HepG2 (cell line): ENCODE results near the gene ID3. TPM values are rescaled to one million over a fixed set of nuclear protein-coding genes. Genes with fewer than 3 reads are reported as not detected.
A peak's percentile ranks its signal among the peaks of the same experiment; 100 is the strongest.
"Not testable (repeated sequence)": the region's sequence is repeated elsewhere in the genome, so short reads cannot be mapped to it uniquely, and the experiment has no call there.

Source experiments
- ATAC-seq: fragments of 200-7000 bp; cut with Tn5 transposase; 3 replicates; pipeline ENCODE4 v1.9.1; 2020; ENCODE audit warnings: mild to moderate bottlenecking, moderate library complexity
- BruUV-seq: library from RNA; stranded (reverse); fragments of 400-500 nt; replicated peaks from 2 replicates; lab custom pipeline; 2021; lab: Mats Ljungman, UMichigan
- CTCF ChIA-PET: fragments of 300-600 bp; formaldehyde crosslinking; extraction: SDS; loops from one replicate; lab custom pipeline; 2021; ENCODE audit warnings: low total read pairs, inconsistent platforms, low intra/inter-chr PET ratio; lab: Yijun Ruan, JAX
- POLR2A ChIA-PET: fragments of 350-600 bp; sonication (Branson Sonifier 250); formaldehyde crosslinking; loops from one replicate; lab custom pipeline; 2020; ENCODE audit warnings: antibody characterized with exemption, inconsistent platforms; lab: Yijun Ruan, JAX
- DNase-seq: peaks from one replicate; pipeline ENCODE4 v3.0.0-alpha.2; 2015; ENCODE audit warnings: low spot score
- FAIRE-seq: peaks from 3 replicates; lab custom pipeline; 2011; peaks lifted over from hg19 to GRCh38; lab: Jason Lieb, UNC
- H2AFZ ChIP-seq: one replicate; pipeline ENCODE4 v1.6.1; 2011; ENCODE audit warnings: low read length, inconsistent platforms
- H3K27ac ChIP-seq: fragments of 300-600 bp; 3 replicates; pipeline ENCODE4 v1.8.0; 2011; ENCODE audit warnings: mixed run types, mild to moderate bottlenecking, mixed read lengths, low read length, inconsistent platforms; ENCODE audit not compliant: insufficient read depth; ENCODE audit errors: extremely low read length
- H3K27me3 ChIP-seq, 2 experiments: fragments of 200-600 bp in 1 of 2; 2 replicates in 1 of 2; 3 replicates in 1 of 2; pipeline versions ENCODE4 v1.6.0 to v1.8.0; 2011; ENCODE audit warnings: low read length in 2 of 2, mild to moderate bottlenecking in 2 of 2, moderate library complexity in 2 of 2, inconsistent platforms in 1 of 2; ENCODE audit not compliant: insufficient read depth in 2 of 2, control insufficient read depth in 1 of 2
- H3K36me3 ChIP-seq, 2 experiments: fragments of 200-600 bp in 1 of 2; replicated peaks in 1 of 2; 2 replicates in 1 of 2; 3 replicates in 1 of 2; pipeline versions ENCODE4 v1.5.1 to v1.8.0; 2011; ENCODE audit warnings: low read length in 2 of 2, inconsistent platforms in 1 of 2; ENCODE audit not compliant: insufficient read depth in 2 of 2, control insufficient read depth in 1 of 2
- H3K4me1 ChIP-seq: 2 replicates; pipeline ENCODE4 v1.5.1; 2012; ENCODE audit warnings: low read length, inconsistent platforms; ENCODE audit not compliant: insufficient read depth
- H3K4me2 ChIP-seq: 2 replicates; pipeline ENCODE4 v1.6.0; 2011; ENCODE audit warnings: low read depth, low read length, inconsistent platforms
- H3K4me3 ChIP-seq, 3 experiments: fragments of 200-600 bp in 1 of 3; sonication (generic), shearing (Covaris generic) in 1 of 3; replicated peaks in 1 of 3; 2 replicates each; pipeline ENCODE4 v1.5.1; 2011 to 2016; ENCODE audit warnings: low read length in 3 of 3, inconsistent platforms in 2 of 3, low read depth in 2 of 3, mild to moderate bottlenecking in 2 of 3, control low read depth in 1 of 3, mixed read lengths in 1 of 3; ENCODE audit not compliant: insufficient read depth in 1 of 3
- H3K79me2 ChIP-seq: one replicate; pipeline ENCODE4 v1.6.1; 2011; ENCODE audit warnings: low read length, inconsistent platforms; ENCODE audit not compliant: insufficient read depth
- H3K9ac ChIP-seq: 2 replicates; pipeline ENCODE4 v1.6.0; 2011; ENCODE audit warnings: mild to moderate bottlenecking, low read depth, low read length, inconsistent platforms; ENCODE audit not compliant: insufficient read depth
- H3K9me3 ChIP-seq: 2 replicates; pipeline ENCODE4 v1.5.1; 2012; ENCODE audit warnings: mild to moderate bottlenecking, low read length
- H4K20me1 ChIP-seq: 2 replicates; pipeline ENCODE4 v1.6.0; 2011; ENCODE audit warnings: inconsistent platforms, mild to moderate bottlenecking, low read length, moderate library complexity; ENCODE audit not compliant: insufficient read depth
- CCDC6 ChIP-seq: sonication (generic); formaldehyde crosslinking; IDR thresholded peaks from 2 replicates; pipeline ENCODE4 v1.8.1; 2022; ENCODE audit warnings: mild to moderate bottlenecking, missing genetic modification reagents, moderate library complexity
- CEBPB ChIP-seq: IDR thresholded peaks from 2 replicates; pipeline ENCODE4 v1.6.1; 2011; ENCODE audit warnings: low read depth, low read length, improper control_type of control experiment, borderline replicate concordance
- GABPB1 ChIP-seq: IDR thresholded peaks from 2 replicates; pipeline ENCODE4 v1.6.1; 2016; ENCODE audit warnings: mild to moderate bottlenecking, missing genetic modification reagents, moderate library complexity, missing compliant biosample characterization
- NFRKB ChIP-seq: fragments of 450-650 bp; IDR thresholded peaks from 2 replicates; pipeline ENCODE4 v1.6.1; 2017
- NR2F2 ChIP-seq: IDR thresholded peaks from 2 replicates; pipeline ENCODE4 v1.6.1; 2012; ENCODE audit warnings: low read depth, inconsistent platforms, borderline replicate concordance
- PITX1 ChIP-seq: sonication (generic); formaldehyde crosslinking; IDR thresholded peaks from 2 replicates; pipeline ENCODE4 v1.5.1; 2020; ENCODE audit warnings: mild to moderate bottlenecking, missing genetic modification reagents
- RBAK ChIP-seq: sonication (generic); formaldehyde crosslinking; IDR thresholded peaks from 2 replicates; pipeline ENCODE4 v1.5.1; 2020; ENCODE audit warnings: mild to moderate bottlenecking, missing genetic modification reagents
- REPIN1 ChIP-seq: sonication (generic); formaldehyde crosslinking; IDR thresholded peaks from 2 replicates; pipeline ENCODE4 v1.8.0; 2022; ENCODE audit warnings: missing genetic modification reagents, low read depth, mild to moderate bottlenecking, borderline replicate concordance
- TEAD2 ChIP-seq: sonication (generic); formaldehyde crosslinking; IDR thresholded peaks from 2 replicates; pipeline ENCODE4 v1.9.0; 2021; ENCODE audit warnings: missing genetic modification reagents
- ZEB1 ChIP-seq: IDR thresholded peaks from 2 replicates; pipeline ENCODE4 v1.6.1; 2012; ENCODE audit warnings: mild to moderate bottlenecking, low read depth, inconsistent platforms; ENCODE audit not compliant: insufficient replicate concordance
- ZMYM3 ChIP-seq: sonication (generic); formaldehyde crosslinking; IDR thresholded peaks from 2 replicates; pipeline ENCODE4 v1.5.1; 2020; ENCODE audit warnings: mild to moderate bottlenecking, missing genetic modification reagents
- ZNF530 ChIP-seq: sonication (generic); formaldehyde crosslinking; IDR thresholded peaks from 2 replicates; pipeline ENCODE4 v1.5.0; 2020; ENCODE audit warnings: low read depth, mild to moderate bottlenecking, missing genetic modification reagents
- ZNF609 ChIP-seq: sonication (generic); formaldehyde crosslinking; IDR thresholded peaks from 2 replicates; pipeline ENCODE4 v1.4.0; 2020; ENCODE audit warnings: mild to moderate bottlenecking, missing genetic modification reagents, borderline replicate concordance
- WGBS: methylation state at CpG from one replicate; pipeline ENCODE4 v1.1.6; 2017; ENCODE audit warnings: low lambda C conversion rate; 5-methylcytosine and 5-hydroxymethylcytosine counted together
- in situ Hi-C: cut with HindIII; loops from 2 replicates; pipeline ENCODE4 v1.10.0; 2017; ENCODE audit warnings: low pct_unique_long_range_greater_than_20kb; ENCODE audit not compliant: extremely low pct_ligation_motif_present
- intact Hi-C: fragments of 100-400 bp; cut with micrococcal nuclease; formaldehyde crosslinking; loops from one replicate; pipeline ENCODE4 v1.10.0; 2022; ENCODE audit not compliant: unreplicated experiment
- polyA plus RNA-seq, 8 experiments: library from polyadenylated mRNA; depleted of rRNA in 3 of 8; stranded (reverse) in 7 of 8; unstranded in 1 of 8; fragments of >200 nt; fragmentation: Illumina TruSeq in 4 of 8; extraction: Trizol in 4 of 8; gene quantifications; 2 replicates each; pipeline versions ENCODE4 v1.2.1 to v1.2.3, GENCODE V29; 2011 to 2016; ENCODE audit warnings: low read depth in 4 of 8, missing spikeins in 1 of 8, mixed read lengths in 1 of 8; ENCODE audit not compliant: insufficient read depth in 1 of 8
- total RNA-seq, 5 experiments: library from RNA; depleted of rRNA; stranded (reverse); fragments of >200 nt; fragmentation: Illumina TruSeq; extraction: Trizol; gene quantifications; 2 replicates each; pipeline ENCODE4 v1.2.3, GENCODE V29; 2016; ENCODE audit warnings: low read depth in 1 of 5

The ID3 gene
- total and polyA plus RNA-seq, 2 of the 13 experiments (the other 11 are each of a cell fraction or from before 2014, with no cell fraction given): 64.8 to 115 TPM

GRCh38 chr1:23542940-23543339 is 16.4 kb downstream of the ID3 start:
- H3K4me2 ChIP-seq, POLR2A ChIA-PET, intact Hi-C loops, H3K4me3 ChIP-seq, in situ Hi-C loops, H3K9me3 ChIP-seq, H3K27me3 ChIP-seq, H4K20me1 ChIP-seq, DNase-seq, H3K9ac ChIP-seq, H3K27ac ChIP-seq, H3K79me2 ChIP-seq, BruUV-seq, H2AFZ ChIP-seq, FAIRE-seq, ATAC-seq, H3K36me3 ChIP-seq: not testable (repeated sequence)
- CTCF ChIA-PET: interaction anchor here (5.4 kb wide), 1 partner anchor 93 kb away, joined by 137 read pairs; no protein-coding TSS in a partner anchor
- WGBS: 29% methylated on average over 2 of the region's 5 CpGs
- H3K4me1 ChIP-seq: peaks cover 77% of the 10 kb centered on the region

GRCh38 chr1:23539698-23540266 is 19.5 kb downstream of the ID3 start:
- intact Hi-C loops: loop anchor here (1.0 to 10.0 kb wide), 2 partner anchors 42 to 175 kb away; partner anchors contain the start of gene ZNF436
- BruUV-seq: no TSS peak
- peak; percentile 71 for DNase-seq
- ChIA-PET POLR2A (interaction anchor here (1.1 to 1.8 kb wide), 4 partner anchors 9 to 149 kb away, joined by 3 to 10 read pairs (median 5); partner anchors contain the start of gene E2F2), CTCF (interaction anchor here (0.7 to 2.2 kb wide), 3 partner anchors 41 to 98 kb away, joined by 3 to 33 read pairs (median 5); no protein-coding TSS in a partner anchor)
- no peaks in the 10 kb centered on the region for H3K79me2 ChIP-seq
- no peaks in the 10 kb centered on the region for H3K9me3 ChIP-seq
- H3K9ac ChIP-seq: peak overlapping the region; percentile 39; the same call in 1 of the 2 replicates
- H3K27ac ChIP-seq: no peak overlapping the region
- H3K4me2 ChIP-seq: peak overlapping the region; percentile 99
- 14% methylated on average over 12 of the region's 16 CpGs for WGBS
- no peaks in the 10 kb centered on the region for H4K20me1 ChIP-seq
- H3K36me3 ChIP-seq: no peaks in the 10 kb centered on the region
- peak overlapping the region; percentile 76 for H2AFZ ChIP-seq
- H3K4me1 ChIP-seq: peaks cover 81% of the 10 kb centered on the region
- in situ Hi-C loops: loop anchor here (10.0 kb wide), 1 partner anchor 195 kb away; the partner anchor contains the start of gene HNRNPR
- no peaks in the 10 kb centered on the region for H3K27me3 ChIP-seq
- peak; percentile 39 for FAIRE-seq
- peak; percentile 78 for ATAC-seq
- peak overlapping the region in 2 of 3 experiments; percentile 23 to 63; a peak in 2 of 6 replicates for H3K4me3 ChIP-seq
- TF ChIP-seq PITX1 (CRISPR knock-in tag) (no peak), ZNF530 (no peak), CCDC6 (CRISPR knock-in tag) (peak; percentile 62; the same call in 1 of the 2 replicates), ZMYM3 (CRISPR knock-in tag) (peak; percentile 55; the same call in 1 of the 2 replicates), ZNF609 (CRISPR knock-in tag) (no peak), NFRKB (no peak), TEAD2 (CRISPR knock-in tag) (no peak), CEBPB (no peak), GABPB1 (CRISPR knock-in tag) (no peak; the same call in 1 of the 2 replicates), REPIN1 (CRISPR knock-in tag) (no peak), NR2F2 (no peak), ZEB1 (peak; percentile 55), RBAK (no peak)
